Neural cell (in vitro differentiated cells): ENCODE measurements around the gene PHF21A. TPM values are rescaled to one million over a fixed set of nuclear protein-coding genes. Genes with fewer than 3 reads are reported as not detected.

Experiments
- H2AFZ ChIP-seq: fragments of 200-600, 300-800 bp; sonication (generic), shearing (Covaris generic); 2 replicates; pipeline ENCODE4 v1.6.0; 2014; ENCODE audit warnings: low read depth, mild to moderate bottlenecking, antibody characterized with exemption, low read length, moderate library complexity
- H3F3A ChIP-seq: fragments of 200-600 bp; shearing (Covaris generic); 2 replicates; pipeline ENCODE4 v1.6.1; 2016; ENCODE audit warnings: mild to moderate bottlenecking, moderate library complexity, mixed read lengths, antibody characterized with exemption, low read length; ENCODE audit not compliant: insufficient read depth, poor library complexity, severe bottlenecking
- H3K27ac ChIP-seq: fragments of 200-600, 300-800 bp; sonication (generic), shearing (Covaris generic); 2 replicates; pipeline ENCODE4 v1.5.1; 2014; ENCODE audit warnings: mild to moderate bottlenecking, low read length, moderate library complexity
- H3K27me3 ChIP-seq: fragments of 300-800, 200-600 bp; sonication (generic), shearing (Covaris generic); 2 replicates; pipeline ENCODE4 v1.6.0; 2014; ENCODE audit warnings: mild to moderate bottlenecking, low read depth, low read length, moderate library complexity; ENCODE audit not compliant: insufficient read depth
- H3K36me3 ChIP-seq: fragments of 300-800, 200-600 bp; sonication (generic), shearing (Covaris generic); 2 replicates; pipeline ENCODE4 v1.5.1; 2014; ENCODE audit warnings: mild to moderate bottlenecking, antibody characterized with exemption, low read length, moderate library complexity; ENCODE audit not compliant: insufficient read depth
- H3K4me2 ChIP-seq: fragments of 300-800, 200-600 bp; sonication (generic), shearing (Covaris generic); 2 replicates; pipeline ENCODE4 v1.6.0; 2014; ENCODE audit warnings: mild to moderate bottlenecking, low read length
- H3K4me3 ChIP-seq: fragments of 300-800, 200-600 bp; sonication (generic), shearing (Covaris generic); 2 replicates; pipeline ENCODE4 v1.5.1; 2014; ENCODE audit warnings: mild to moderate bottlenecking, low read length, moderate library complexity
- H3K79me2 ChIP-seq: fragments of 200-600 bp; shearing (Covaris generic); replicated peaks from 2 replicates; pipeline ENCODE4 v1.6.0; 2014; ENCODE audit warnings: mild to moderate bottlenecking, low read length, moderate library complexity; ENCODE audit not compliant: insufficient read depth
- H3K9ac ChIP-seq: fragments of 300-800, 200-600 bp; sonication (generic), shearing (Covaris generic); 2 replicates; pipeline ENCODE4 v1.6.1; 2016; ENCODE audit warnings: mild to moderate bottlenecking, low read length, mixed read lengths
- H3K9me2 ChIP-seq: fragments of 200-600 bp; shearing (Covaris generic); 2 replicates; pipeline ENCODE4 v1.6.1; 2016; ENCODE audit warnings: mild to moderate bottlenecking, low read length, mixed read lengths; ENCODE audit not compliant: insufficient read depth
- H3K9me3 ChIP-seq: fragments of 200-600, 300-800 bp; sonication (generic), shearing (Covaris generic); 2 replicates; pipeline ENCODE4 v1.6.1; 2016; ENCODE audit warnings: mild to moderate bottlenecking, mixed run types, low read length, moderate library complexity, mixed read lengths
- H4K20me1 ChIP-seq: fragments of 200-600 bp; shearing (Covaris generic); 2 replicates; pipeline ENCODE4 v1.6.1; 2016; ENCODE audit warnings: mild to moderate bottlenecking, mixed run types; ENCODE audit not compliant: insufficient read depth
- CTCF ChIP-seq: fragments of 450-650 bp; IDR thresholded peaks from 2 replicates; pipeline ENCODE4 v1.5.1; 2014; ENCODE audit warnings: antibody characterized with exemption, mild to moderate bottlenecking, moderate library complexity; ENCODE audit not compliant: poor library complexity, severe bottlenecking
- EP300 ChIP-seq: fragments of 450-650 bp; conservative IDR thresholded peaks from 2 replicates; pipeline ENCODE4 v1.6.1; 2014; ENCODE audit warnings: antibody characterized with exemption, mild to moderate bottlenecking, moderate library complexity; ENCODE audit not compliant: poor library complexity, severe bottlenecking
- EZH2 ChIP-seq: fragments of 200-600, 300-800 bp; shearing (Covaris generic), sonication (generic); IDR thresholded peaks from 2 replicates; pipeline ENCODE4 v1.6.1; 2014; ENCODE audit warnings: antibody characterized with exemption, low read length, borderline replicate concordance, mild to moderate bottlenecking; ENCODE audit not compliant: insufficient read depth, poor library complexity, severe bottlenecking
- MXI1 ChIP-seq: fragments of 450-650 bp; conservative IDR thresholded peaks from 2 replicates; pipeline ENCODE4 v1.6.1; 2014; ENCODE audit warnings: antibody characterized with exemption, mild to moderate bottlenecking; ENCODE audit not compliant: poor library complexity, severe bottlenecking
- POLR2AphosphoS5 ChIP-seq: IDR thresholded peaks from 2 replicates; pipeline ENCODE4 v1.6.1; 2012
- RAD21 ChIP-seq: fragments of 450-650 bp; conservative IDR thresholded peaks from 2 replicates; pipeline ENCODE4 v1.6.1; 2014; ENCODE audit warnings: antibody characterized with exemption, mild to moderate bottlenecking, moderate library complexity
- REST ChIP-seq: IDR thresholded peaks from 2 replicates; pipeline ENCODE4 v1.6.1; 2012; ENCODE audit warnings: borderline replicate concordance
- SMC3 ChIP-seq: fragments of 450-650 bp; conservative IDR thresholded peaks from 2 replicates; pipeline ENCODE4 v1.6.1; 2014; ENCODE audit warnings: antibody characterized with exemption, mild to moderate bottlenecking, moderate library complexity; ENCODE audit not compliant: poor library complexity
- TAF1 ChIP-seq: IDR thresholded peaks from 2 replicates; pipeline ENCODE4 v1.6.1; 2012; ENCODE audit warnings: low read depth
- polyA plus RNA-seq: library from polyadenylated mRNA; depleted of rRNA; stranded (reverse); fragments of >200 nt; gene quantifications from 2 replicates; pipeline ENCODE4 v1.2.3, GENCODE V29; 2014

The PHF21A gene
- polyA plus RNA-seq, 1 donor from 2014 or later = 31.7 TPM

GRCh38 chr11:46105134-46105628 is 16.1 kb downstream of the PHF21A start:
- H3K4me2 ChIP-seq = no peak overlapping the region

GRCh38 chr11:46102843-46103242 is 18.4 kb downstream of the PHF21A start:
- H3K36me3 ChIP-seq = no peaks in the 10 kb centered on the region
- H2AFZ ChIP-seq = no peak overlapping the region
- no peak overlapping the region for H3K4me2 ChIP-seq
- H3K27me3 ChIP-seq = no peaks in the 10 kb centered on the region
- H3K4me3 ChIP-seq = no peak overlapping the region
- H3K79me2 ChIP-seq = peaks cover 63% of the 10 kb centered on the region
- H3K9ac ChIP-seq = no peak overlapping the region
- H3F3A ChIP-seq = no peaks in the 10 kb centered on the region
- no peak overlapping the region for H3K27ac ChIP-seq
- no peaks in the 10 kb centered on the region for H4K20me1 ChIP-seq
- TF ChIP-seq SMC3 = no peak
- no peak for TF ChIP-seq MXI1
- TF ChIP-seq EP300 = no peak
- no peak for TF ChIP-seq EZH2
- TF ChIP-seq TAF1 = no peak
- TF ChIP-seq RAD21 = no peak
- no peak for TF ChIP-seq CTCF
- TF ChIP-seq REST = no peak
- TF ChIP-seq POLR2AphosphoS5 = no peak
- no peaks in the 10 kb centered on the region for H3K9me2 ChIP-seq
- H3K9me3 ChIP-seq = no peaks in the 10 kb centered on the region

More at GRCh38 chr11:46105134-46105628, 16.1 kb downstream of the PHF21A start:
- Histone ChIP-seq H4K20me1 (no peaks in the 10 kb centered on the region), H3K9me2 (no peaks in the 10 kb centered on the region), H3K27me3 (no peaks in the 10 kb centered on the region), H3F3A (no peaks in the 10 kb centered on the region), H3K4me3 (no peak overlapping the region), H3K9ac (no peak overlapping the region), H2AFZ (no peak overlapping the region), H3K36me3 (no peaks in the 10 kb centered on the region), H3K27ac (no peak overlapping the region), H3K9me3 (no peaks in the 10 kb centered on the region), H3K79me2 (peaks cover 67% of the 10 kb centered on the region)
- no peak for TF ChIP-seq EZH2
- no peak for TF ChIP-seq POLR2AphosphoS5
- no peak for TF ChIP-seq EP300
- no peak for TF ChIP-seq MXI1
- no peak for TF ChIP-seq RAD21
- TF ChIP-seq REST = no peak
